ENCODE data around the gene SRD5A1. TPM values are rescaled to one million over a fixed set of nuclear protein-coding genes. Genes with fewer than 3 reads are reported as not detected.

Gene SRD5A1, protein sequence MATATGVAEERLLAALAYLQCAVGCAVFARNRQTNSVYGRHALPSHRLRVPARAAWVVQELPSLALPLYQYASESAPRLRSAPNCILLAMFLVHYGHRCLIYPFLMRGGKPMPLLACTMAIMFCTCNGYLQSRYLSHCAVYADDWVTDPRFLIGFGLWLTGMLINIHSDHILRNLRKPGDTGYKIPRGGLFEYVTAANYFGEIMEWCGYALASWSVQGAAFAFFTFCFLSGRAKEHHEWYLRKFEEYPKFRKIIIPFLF
- total RNA-seq = 7.3 and 8.2 TPM in 2 replicates

DNA sequence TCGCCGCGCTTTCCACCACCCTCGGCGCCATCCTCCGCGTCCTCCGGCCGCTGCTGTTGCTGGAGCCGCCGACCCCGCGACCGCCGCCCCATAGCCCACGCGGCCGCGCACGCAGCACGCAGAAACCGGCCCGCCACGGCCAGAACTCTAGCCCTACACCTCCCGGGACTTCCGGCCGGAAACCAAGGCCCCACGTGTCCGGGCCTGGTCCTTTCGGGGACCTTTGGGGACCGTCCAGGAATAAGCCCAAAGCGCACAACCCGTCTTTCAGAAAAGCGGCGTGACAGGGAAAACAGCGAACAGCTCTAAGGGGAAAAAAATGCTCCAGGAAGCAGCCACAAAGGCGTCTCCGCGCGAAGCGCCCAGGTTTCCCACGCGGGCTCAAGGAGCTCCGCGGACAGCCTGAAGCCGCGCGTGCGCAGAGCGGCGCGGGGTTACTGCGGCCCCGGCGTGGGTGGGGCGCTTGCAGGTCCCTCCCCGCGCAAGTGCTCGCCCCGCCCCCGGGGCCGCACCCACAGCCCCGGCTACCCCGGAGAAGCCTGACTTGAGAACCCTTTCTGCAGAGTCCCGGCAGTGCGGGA lies at the start of gene SRD5A1, which contains the start of gene NSUN2:
TSS of gene SRD5A1 (plus strand) at position 553 of the 581 bp plus-strand sequence. CDS start 137 bp downstream, outside the sequence.
TSS of gene NSUN2 (minus strand) at position 157 of the 581 bp plus-strand sequence. CDS start at position 92, 65 bp downstream.

DNA sequence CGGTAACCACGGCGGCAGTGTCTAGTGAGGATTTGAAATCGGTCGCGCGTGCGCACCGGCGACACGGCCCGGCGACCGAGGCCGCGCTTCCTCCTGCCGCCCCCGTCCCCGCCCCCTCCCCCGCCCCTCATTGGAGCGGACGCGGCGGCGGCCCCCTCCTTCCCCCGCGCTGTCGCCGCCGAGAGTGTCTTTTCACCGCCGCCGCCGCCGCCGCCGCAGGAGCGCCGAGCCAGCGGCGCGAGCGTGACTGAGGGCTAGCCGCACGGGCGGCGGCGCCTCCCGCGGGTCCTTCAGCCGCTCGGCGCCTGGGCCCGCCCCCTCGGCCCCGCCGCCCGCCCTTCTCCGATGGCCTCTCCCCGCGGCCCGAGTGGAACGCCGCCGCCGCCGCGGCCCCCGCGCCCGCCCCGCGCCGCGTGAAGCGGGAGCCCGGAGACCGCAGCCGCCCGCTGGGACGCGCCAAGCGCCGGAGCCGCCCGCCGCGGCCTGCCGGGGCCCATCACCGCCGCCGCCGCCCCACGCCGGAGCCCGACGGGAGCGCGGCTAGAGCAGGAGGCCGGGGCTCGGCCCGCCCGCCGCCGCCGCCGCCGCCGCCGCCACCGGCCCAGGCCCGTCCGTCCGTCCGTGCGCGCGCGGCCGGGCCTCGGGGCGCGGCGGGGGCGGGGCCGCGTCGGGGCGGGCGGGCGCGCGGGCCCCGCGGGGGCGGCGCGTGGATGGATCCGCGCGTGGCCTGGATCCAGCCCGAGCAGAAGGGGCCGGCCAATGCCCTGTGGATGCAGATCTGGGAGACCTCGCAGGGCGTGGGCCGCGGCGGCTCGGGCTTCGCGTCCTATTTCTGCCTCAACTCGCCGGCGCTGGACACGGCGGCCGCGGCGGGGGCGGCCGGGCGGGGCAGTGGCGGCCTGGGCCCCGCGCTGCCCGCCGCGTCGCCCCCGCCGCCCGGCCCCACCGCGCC lies 80.3 kb downstream of the SRD5A1 start, which contains the start of gene TENT4A:
TSS of gene TENT4A (plus strand) at position 159 of the 952 bp plus-strand sequence. CDS start at position 711, 552 bp downstream.

Other genes starting within 250 kb of the SRD5A1 start
- gene UBE2QL1, start 184.6 kb upstream of the SRD5A1 start, total RNA-seq = not detected in 2 replicates
- gene NSUN2, start 396 bp upstream of the SRD5A1 start, total RNA-seq = 36.7 and 54.2 TPM in 2 replicates
- gene TENT4A, start 80.0 kb downstream of the SRD5A1 start, total RNA-seq = 14.3 and 26.2 TPM in 2 replicates